ENCODE results near the gene NBPF3.
"Not testable (repeated sequence)": the region's sequence is repeated elsewhere in the genome, so short reads cannot be mapped to it uniquely, and the experiment has no call there.

GRCh38 chr1:21519486-21520070 is 79.6 kb downstream of the NBPF3 start:
- TF ChIP-seq POLR2AphosphoS5 (IDR thresholded peaks at IDR 0.05; ENCODE audit: low read depth, low read length); PAX5 (IDR thresholded peaks at IDR 0.05; ENCODE audit: insufficient read depth, low read length, severe bottlenecking); SPI1 (IDR thresholded peaks at IDR 0.05; ENCODE audit: low read depth, low read length): not testable (repeated sequence)
